Cerebellar cortex (tissue), 1 donor: ENCODE data around the gene PIN1.

ENCODE experiments used
- DNase-seq: peaks from one replicate; pipeline ENCODE4 v3.0.0-alpha.2; 2015; ENCODE audit warnings: low spot score

PIN1 gene

GRCh38 chr19:9857076-9857721 lies 22.1 kb downstream of the PIN1 start:
- no peak for DNase-seq

GRCh38 chr19:9857920-9858746 lies 23.0 kb downstream of the PIN1 start:
- no peak for DNase-seq

- no peak for DNase-seq
These were observed 23.6 kb downstream of the PIN1 start for GRCh38 chr19:9858766-9859165.

GRCh38 chr19:9860407-9860806 lies 25.3 kb downstream of the PIN1 start:
- DNase-seq, result peak; percentile 53

GRCh38 chr19:9861503-9861902 lies 26.4 kb downstream of the PIN1 start:
- DNase-seq, result no peak

GRCh38 chr19:9862938-9863337 lies 27.8 kb downstream of the PIN1 start:
- no peak for DNase-seq

GRCh38 chr19:9863759-9864158 lies 28.6 kb downstream of the PIN1 start:
- no peak for DNase-seq

- DNase-seq, result peak; percentile 72
These were observed 30.8 kb downstream of the PIN1 start for GRCh38 chr19:9865732-9866501.

- peak; percentile 96 for DNase-seq
These were observed 34.0 kb downstream of the PIN1 start for GRCh38 chr19:9868983-9869617.

- no peak for DNase-seq
These were observed 36.7 kb downstream of the PIN1 start for GRCh38 chr19:9871626-9872338.

GRCh38 chr19:9872618-9873242 lies 37.6 kb downstream of the PIN1 start:
- DNase-seq, result no peak

- no peak for DNase-seq
These were observed 40.0 kb downstream of the PIN1 start for GRCh38 chr19:9875031-9875627.

- DNase-seq, result no peak
These were observed 40.7 kb downstream of the PIN1 start for GRCh38 chr19:9875796-9876195.

- no peak for DNase-seq
These were observed 42.8 kb downstream of the PIN1 start for GRCh38 chr19:9877780-9878510.

- no peak for DNase-seq
These were observed 43.5 kb downstream of the PIN1 start for GRCh38 chr19:9878511-9879196.

GRCh38 chr19:9881720-9882119 lies 46.6 kb downstream of the PIN1 start:
- DNase-seq, result no peak

- peak; percentile 82 for DNase-seq
These were observed 48.2 kb downstream of the PIN1 start for GRCh38 chr19:9883231-9883758.

- no peak for DNase-seq
These were observed 48.6 kb downstream of the PIN1 start for GRCh38 chr19:9883764-9884163.

GRCh38 chr19:9885077-9885552 lies 50.0 kb downstream of the PIN1 start:
- peak; percentile 74 for DNase-seq
